HL-60 (cell line): ENCODE data around the gene PDIA4.

Source experiments
- CTCF ChIP-seq: IDR thresholded peaks from one replicate; pipeline ENCODE4 v1.5.1; 2011; ENCODE audit warnings: low read length, control low read depth, inconsistent platforms; ENCODE audit not compliant: insufficient read depth
- REST ChIP-seq: IDR thresholded peaks from 2 replicates; pipeline ENCODE4 v1.6.1; 2012; ENCODE audit warnings: low read depth; ENCODE audit not compliant: insufficient replicate concordance

- no peak for TF ChIP-seq REST
- no peak for TF ChIP-seq CTCF
These were observed 49.3 kb upstream of the PDIA4 start for GRCh38 chr7:149077594-149077993.
